Activated CD8-positive, alpha-beta memory T cell treated with anti-CD3 and anti-CD28 coated beads for 36 hours (primary cell): ENCODE results near the gene HDAC9. TPM values are rescaled to one million over a fixed set of nuclear protein-coding genes. Genes with fewer than 3 reads are reported as not detected.
"Not testable (repeated sequence)": the region's sequence is repeated elsewhere in the genome, so short reads cannot be mapped to it uniquely, and the experiment has no call there.

ENCODE experiments used
- CTCF ChIA-PET: fragments of 350-600 bp; sonication (Branson Sonifier 250); formaldehyde crosslinking; loops from one replicate; lab custom pipeline; 2021; ENCODE audit warnings: antibody characterized with exemption; lab: Charles Lee
- POLR2A ChIA-PET: fragments of 350-600 bp; sonication (Branson Sonifier 250); formaldehyde crosslinking; loops from one replicate; lab custom pipeline; 2021; ENCODE audit warnings: antibody characterized with exemption; lab: Charles Lee
- total RNA-seq, 2 experiments: library from RNA; stranded (reverse); gene quantifications; one replicate each; pipeline ENCODE4 v1.2.3, GENCODE V29; 2021

Gene HDAC9
- total RNA-seq, 2 experiments from 2014 or later, result 2.5 to 3.2 TPM

- ChIA-PET CTCF (no interaction called here), POLR2A (no interaction called here)
Observed at GRCh38 chr7:19011212-19011611, 515.7 kb downstream of the HDAC9 start.

DNA sequence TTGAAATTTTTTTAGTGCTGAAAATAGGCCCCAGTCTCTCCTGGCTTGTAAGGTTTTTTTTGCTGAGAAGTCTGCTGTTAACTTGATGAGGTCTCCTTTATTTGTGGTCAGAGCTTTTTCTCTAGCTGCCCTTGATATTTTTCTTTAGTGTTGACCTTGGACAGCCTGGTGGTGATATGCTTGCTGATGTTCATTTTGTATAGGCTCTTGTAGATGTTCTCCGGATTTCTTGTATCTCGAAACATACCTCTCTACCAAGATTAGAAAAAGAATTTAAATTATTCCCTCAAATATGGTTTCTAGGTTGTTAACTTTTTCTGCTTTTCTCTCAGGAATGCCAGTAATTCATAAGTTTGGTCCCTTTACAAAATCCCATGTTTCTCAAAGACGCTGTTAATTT lies 519.5 kb downstream of the HDAC9 start:
- ChIA-PET CTCF (no interaction called here), POLR2A (no interaction called here)

GRCh38 chr7:19016140-19016539 lies 520.6 kb downstream of the HDAC9 start:
- POLR2A ChIA-PET, result no interaction called here

GRCh38 chr7:19017374-19017773 lies 521.8 kb downstream of the HDAC9 start:
- CTCF ChIA-PET, result no interaction called here
- POLR2A ChIA-PET, result no interaction called here

More at GRCh38 chr7:19016140-19016539, 520.6 kb downstream of the HDAC9 start:
- CTCF ChIA-PET, result no interaction called here

DNA sequence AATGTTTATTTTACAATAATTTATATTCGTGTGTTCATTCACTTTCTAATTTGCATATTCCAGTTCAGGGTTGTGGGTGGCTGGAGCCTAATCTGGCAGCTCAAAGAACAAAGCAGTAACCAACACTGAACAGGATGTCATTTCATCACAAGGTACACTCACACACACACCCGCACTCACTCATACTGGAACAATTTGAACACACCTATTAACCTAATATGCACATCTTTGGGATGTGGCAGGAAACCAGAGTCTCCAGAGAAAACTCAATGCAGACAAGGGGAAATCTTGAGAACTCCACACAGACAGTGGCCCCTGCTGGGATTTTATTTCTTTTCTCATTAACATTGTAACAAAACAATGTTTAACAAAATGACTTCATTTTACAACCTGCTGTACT lies 524.5 kb downstream of the HDAC9 start:
- CTCF ChIA-PET, result interaction anchor here (0.7 kb wide), 1 partner anchor 228 kb away, joined by 3 read pairs; no protein-coding TSS in a partner anchor
- POLR2A ChIA-PET, result no interaction called here

GRCh38 chr7:19020711-19021110 lies 525.2 kb downstream of the HDAC9 start:
- ChIA-PET CTCF (no interaction called here), POLR2A (no interaction called here)

GRCh38 chr7:19023477-19023876 lies 527.9 kb downstream of the HDAC9 start:
- ChIA-PET CTCF (no interaction called here), POLR2A (no interaction called here)

- CTCF ChIA-PET, result no interaction called here
Observed at GRCh38 chr7:19024261-19024660, 528.7 kb downstream of the HDAC9 start.

DNA sequence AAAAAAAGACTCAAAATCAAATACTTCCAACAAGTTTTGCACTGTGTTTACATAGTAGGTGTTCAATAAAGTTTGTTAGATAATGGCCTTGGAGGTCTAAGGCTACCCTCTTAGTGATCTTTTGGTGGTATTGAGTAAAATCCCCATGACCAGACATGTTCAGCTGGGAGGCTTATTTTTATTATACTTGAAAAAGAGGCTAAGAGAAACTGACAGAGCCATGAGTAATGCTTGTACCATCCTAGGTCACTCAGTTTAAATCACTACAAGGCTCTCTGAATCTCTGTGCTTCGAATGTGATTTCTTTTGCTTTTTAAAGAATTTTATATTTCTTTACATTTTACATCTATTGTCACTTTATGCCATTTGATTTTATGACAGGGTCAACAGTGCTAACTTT lies 531.3 kb downstream of the HDAC9 start:
- ChIA-PET POLR2A (no interaction called here), CTCF (no interaction called here)

More at GRCh38 chr7:19024261-19024660, 528.7 kb downstream of the HDAC9 start:
- POLR2A ChIA-PET, result no interaction called here

GRCh38 chr7:19030281-19030680 lies 534.7 kb downstream of the HDAC9 start:
- CTCF ChIA-PET, result no interaction called here
- POLR2A ChIA-PET, result no interaction called here

DNA sequence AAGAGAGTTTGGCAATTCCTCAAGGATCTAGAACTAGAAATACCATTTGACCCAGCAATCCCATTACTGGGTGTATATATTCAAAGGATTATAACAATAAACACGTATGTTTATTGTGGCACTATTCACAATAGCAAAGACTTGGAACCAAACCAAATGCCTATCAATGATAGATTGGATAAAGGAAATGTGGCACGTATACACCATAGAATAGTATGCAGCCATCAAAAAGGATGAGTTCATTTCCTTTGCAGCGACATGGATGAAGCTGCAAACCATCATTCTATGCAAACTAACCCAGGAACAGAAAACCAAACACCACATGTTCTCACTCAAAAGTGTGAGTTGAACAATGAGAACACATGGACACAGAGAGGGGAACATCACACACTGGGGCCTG lies 537.4 kb downstream of the HDAC9 start:
- POLR2A ChIA-PET, CTCF ChIA-PET: not testable (repeated sequence)

GRCh38 chr7:19051767-19052375 lies 556.3 kb downstream of the HDAC9 start:
- CTCF ChIA-PET, result interaction anchor here (1.5 kb wide), 1 partner anchor 206 kb away, joined by 3 read pairs; no protein-coding TSS in a partner anchor

More at GRCh38 chr7:19051767-19052375, 556.3 kb downstream of the HDAC9 start:
- POLR2A ChIA-PET, result no interaction called here
